ENCODE measurements around the gene EPHA4.

EPHA4 gene

GRCh38 chr2:221407765-221408164, 164.3 kb downstream of the EPHA4 start:
- no peaks in the 10 kb centered on the region for H3K9me2 ChIP-seq (replicated peaks; ENCODE audit: low read depth, low read length)
- no peak overlapping the region for H2AFZ ChIP-seq (ENCODE audit: low read length)
- no peaks in the 10 kb centered on the region for H3K79me2 ChIP-seq (ENCODE audit: insufficient read depth, low read length)
- no peaks in the 10 kb centered on the region for H3K27me3 ChIP-seq (ENCODE audit: insufficient read depth, low read length, poor library complexity, severe bottlenecking)
- H3K9ac ChIP-seq (ENCODE audit: low read depth, low read length, poor library complexity, severe bottlenecking): no peak overlapping the region
- no peak overlapping the region for H3K4me2 ChIP-seq (ENCODE audit: low read depth, low read length, poor library complexity, severe bottlenecking)
- H3K4me3 ChIP-seq (ENCODE audit: low read length, poor library complexity, severe bottlenecking): no peak overlapping the region
- no peaks in the 10 kb centered on the region for H3K9me3 ChIP-seq (ENCODE audit: insufficient read depth, low read depth, low read length)
- no peak for TF ChIP-seq CTCF (conservative IDR thresholded peaks at IDR 0.05; ENCODE audit: low read length)
- no peak for TF ChIP-seq EZH2phosphoT487 (IDR thresholded peaks at IDR 0.05; ENCODE audit: borderline replicate concordance)
- no peaks in the 10 kb centered on the region for H3K36me3 ChIP-seq (ENCODE audit: insufficient read depth, low read length)
- no peaks in the 10 kb centered on the region for H4K20me1 ChIP-seq (ENCODE audit: insufficient read depth, low read length, poor library complexity, severe bottlenecking)
- H3F3A ChIP-seq (ENCODE audit: low read depth): no peaks in the 10 kb centered on the region
- no peaks in the 10 kb centered on the region for H3K4me1 ChIP-seq (ENCODE audit: insufficient read depth, low read length, poor library complexity, severe bottlenecking)

GRCh38 chr2:221405521-221405920, 166.6 kb downstream of the EPHA4 start:
- Histone ChIP-seq H4K20me1 (ENCODE audit: insufficient read depth, low read length, poor library complexity, severe bottlenecking) (no peaks in the 10 kb centered on the region), H3K4me2 (ENCODE audit: low read depth, low read length, poor library complexity, severe bottlenecking) (no peak overlapping the region), H3K9me3 (ENCODE audit: insufficient read depth, low read depth, low read length) (no peaks in the 10 kb centered on the region), H3K4me1 (ENCODE audit: insufficient read depth, low read length, poor library complexity, severe bottlenecking) (no peaks in the 10 kb centered on the region), H3K27me3 (ENCODE audit: insufficient read depth, low read length, poor library complexity, severe bottlenecking) (no peaks in the 10 kb centered on the region), H2AFZ (ENCODE audit: low read length) (no peak overlapping the region), H3K9me2 (replicated peaks; ENCODE audit: low read depth, low read length) (no peaks in the 10 kb centered on the region), H3K9ac (ENCODE audit: low read depth, low read length, poor library complexity, severe bottlenecking) (no peak overlapping the region), H3K4me3 (ENCODE audit: low read length, poor library complexity, severe bottlenecking) (no peak overlapping the region), H3K79me2 (ENCODE audit: insufficient read depth, low read length) (no peaks in the 10 kb centered on the region), H3F3A (ENCODE audit: low read depth) (no peaks in the 10 kb centered on the region), H3K36me3 (ENCODE audit: insufficient read depth, low read length) (no peaks in the 10 kb centered on the region)
- TF ChIP-seq EZH2phosphoT487 (IDR thresholded peaks at IDR 0.05; ENCODE audit: borderline replicate concordance): no peak
- TF ChIP-seq CTCF (conservative IDR thresholded peaks at IDR 0.05; ENCODE audit: low read length): no peak

GRCh38 chr2:221402072-221402471, 170.0 kb downstream of the EPHA4 start:
- TF ChIP-seq CTCF (conservative IDR thresholded peaks at IDR 0.05; ENCODE audit: low read length) (no peak), EZH2phosphoT487 (IDR thresholded peaks at IDR 0.05; ENCODE audit: borderline replicate concordance) (no peak)
- H3K9ac ChIP-seq (ENCODE audit: low read depth, low read length, poor library complexity, severe bottlenecking): no peak overlapping the region
- no peak overlapping the region for H2AFZ ChIP-seq (ENCODE audit: low read length)
- no peak overlapping the region for H3K4me3 ChIP-seq (ENCODE audit: low read length, poor library complexity, severe bottlenecking)
- H4K20me1 ChIP-seq (ENCODE audit: insufficient read depth, low read length, poor library complexity, severe bottlenecking): no peaks in the 10 kb centered on the region
- H3K4me2 ChIP-seq (ENCODE audit: low read depth, low read length, poor library complexity, severe bottlenecking): no peak overlapping the region
- no peaks in the 10 kb centered on the region for H3K9me3 ChIP-seq (ENCODE audit: insufficient read depth, low read depth, low read length)
- no peaks in the 10 kb centered on the region for H3K79me2 ChIP-seq (ENCODE audit: insufficient read depth, low read length)
- no peaks in the 10 kb centered on the region for H3K4me1 ChIP-seq (ENCODE audit: insufficient read depth, low read length, poor library complexity, severe bottlenecking)
- H3K9me2 ChIP-seq (replicated peaks; ENCODE audit: low read depth, low read length): no peaks in the 10 kb centered on the region
- no peaks in the 10 kb centered on the region for H3K36me3 ChIP-seq (ENCODE audit: insufficient read depth, low read length)
- H3K27me3 ChIP-seq (ENCODE audit: insufficient read depth, low read length, poor library complexity, severe bottlenecking): no peaks in the 10 kb centered on the region
- H3F3A ChIP-seq (ENCODE audit: low read depth): no peaks in the 10 kb centered on the region

Measured in Loucy (cell line).